ENCODE measurements around the gene ITSN2. TPM values are rescaled to one million over a fixed set of nuclear protein-coding genes. Genes with fewer than 3 reads are reported as not detected.

The ITSN2 gene
- total and polyA plus RNA-seq, 2 donors (not counting 1 experiment from before 2014, with no cell fraction given) = 23.1 to 43.4 TPM

- DNase-seq (ENCODE audit: low read depth in 2 of 2) = no peak
- no peak overlapping the region for H3K9ac ChIP-seq (ENCODE audit: insufficient read depth, low read length)
- no peaks in the 10 kb centered on the region for H3K4me1 ChIP-seq (ENCODE audit: control insufficient read depth, extremely low read depth, insufficient read depth, low read length)
- H2AFZ ChIP-seq (ENCODE audit: low read length) = no peak overlapping the region
- H3K4me2 ChIP-seq (ENCODE audit: extremely low read depth, insufficient read depth, low read length) = no peak overlapping the region
- H4K20me1 ChIP-seq (ENCODE audit: control insufficient read depth, extremely low read depth, insufficient read depth, low read length) = no peaks in the 10 kb centered on the region
- no peaks in the 10 kb centered on the region for H3K36me3 ChIP-seq (ENCODE audit: control insufficient read depth, insufficient read depth, low read length)
- no peaks in the 10 kb centered on the region for H3K27me3 ChIP-seq (ENCODE audit: control insufficient read depth, insufficient read depth, low read length)
- TF ChIP-seq EZH2 (IDR thresholded peaks at IDR 0.05; ENCODE audit: low read length, missing control alignments) (no peak), CTCF (conservative IDR thresholded peaks at IDR 0.05 in 1 of 2, IDR thresholded peaks at IDR 0.05 in 1 of 2; ENCODE audit: low read depth in 1 of 2, low read length in 2 of 2) (no peak)
- no peak overlapping the region for H3K4me3 ChIP-seq (replicated peaks in 1 of 4; ENCODE audit: control extremely low read depth in 1 of 4, insufficient read depth in 1 of 4, low read depth in 3 of 4, low read length in 4 of 4)
- H3K79me2 ChIP-seq (ENCODE audit: control insufficient read depth, insufficient read depth, low read length) = no peaks in the 10 kb centered on the region
- no peak overlapping the region for H3K27ac ChIP-seq (ENCODE audit: insufficient read depth, low read length)
- no peaks in the 10 kb centered on the region for H3K9me3 ChIP-seq (ENCODE audit: control insufficient read depth, insufficient read depth, low read depth, low read length)
Measured at GRCh38 chr2:24183366-24184069, 176.8 kb downstream of the ITSN2 start.

- Histone ChIP-seq H3K27me3 (ENCODE audit: control insufficient read depth, insufficient read depth, low read length) (no peaks in the 10 kb centered on the region), H3K4me2 (ENCODE audit: extremely low read depth, insufficient read depth, low read length) (no peak overlapping the region), H3K9me3 (ENCODE audit: control insufficient read depth, insufficient read depth, low read depth, low read length) (no peaks in the 10 kb centered on the region), H3K36me3 (ENCODE audit: control insufficient read depth, insufficient read depth, low read length) (no peaks in the 10 kb centered on the region), H3K9ac (ENCODE audit: insufficient read depth, low read length) (no peak overlapping the region), H2AFZ (ENCODE audit: low read length) (no peak overlapping the region), H3K4me1 (ENCODE audit: control insufficient read depth, extremely low read depth, insufficient read depth, low read length) (no peaks in the 10 kb centered on the region), H3K79me2 (ENCODE audit: control insufficient read depth, insufficient read depth, low read length) (no peaks in the 10 kb centered on the region), H4K20me1 (ENCODE audit: control insufficient read depth, extremely low read depth, insufficient read depth, low read length) (no peaks in the 10 kb centered on the region), H3K27ac (ENCODE audit: insufficient read depth, low read length) (no peak overlapping the region), H3K4me3 (replicated peaks in 1 of 4; ENCODE audit: control extremely low read depth in 1 of 4, insufficient read depth in 1 of 4, low read depth in 3 of 4, low read length in 4 of 4) (no peak overlapping the region)
- TF ChIP-seq EZH2 (IDR thresholded peaks at IDR 0.05; ENCODE audit: low read length, missing control alignments) = no peak
- no peak for TF ChIP-seq CTCF (conservative IDR thresholded peaks at IDR 0.05 in 1 of 2, IDR thresholded peaks at IDR 0.05 in 1 of 2; ENCODE audit: low read depth in 1 of 2, low read length in 2 of 2)
- no peak for DNase-seq (ENCODE audit: low read depth in 2 of 2)
Measured at GRCh38 chr2:24182507-24182906, 177.8 kb downstream of the ITSN2 start.

- no peaks in the 10 kb centered on the region for H3K36me3 ChIP-seq (ENCODE audit: control insufficient read depth, insufficient read depth, low read length)
- no peaks in the 10 kb centered on the region for H3K9me3 ChIP-seq (ENCODE audit: control insufficient read depth, insufficient read depth, low read depth, low read length)
- H2AFZ ChIP-seq (ENCODE audit: low read length) = no peak overlapping the region
- TF ChIP-seq CTCF (conservative IDR thresholded peaks at IDR 0.05 in 1 of 2, IDR thresholded peaks at IDR 0.05 in 1 of 2; ENCODE audit: low read depth in 1 of 2, low read length in 2 of 2) (no peak), EZH2 (IDR thresholded peaks at IDR 0.05; ENCODE audit: low read length, missing control alignments) (no peak)
- H3K4me1 ChIP-seq (ENCODE audit: control insufficient read depth, extremely low read depth, insufficient read depth, low read length) = no peaks in the 10 kb centered on the region
- no peak for DNase-seq (ENCODE audit: low read depth in 2 of 2)
- no peak overlapping the region for H3K27ac ChIP-seq (ENCODE audit: insufficient read depth, low read length)
- no peaks in the 10 kb centered on the region for H4K20me1 ChIP-seq (ENCODE audit: control insufficient read depth, extremely low read depth, insufficient read depth, low read length)
- no peak overlapping the region for H3K9ac ChIP-seq (ENCODE audit: insufficient read depth, low read length)
- no peaks in the 10 kb centered on the region for H3K79me2 ChIP-seq (ENCODE audit: control insufficient read depth, insufficient read depth, low read length)
- no peaks in the 10 kb centered on the region for H3K27me3 ChIP-seq (ENCODE audit: control insufficient read depth, insufficient read depth, low read length)
- no peak overlapping the region for H3K4me3 ChIP-seq (replicated peaks in 1 of 4; ENCODE audit: control extremely low read depth in 1 of 4, insufficient read depth in 1 of 4, low read depth in 3 of 4, low read length in 4 of 4)
- no peak overlapping the region for H3K4me2 ChIP-seq (ENCODE audit: extremely low read depth, insufficient read depth, low read length)
Measured at GRCh38 chr2:24181849-24182248, 178.5 kb downstream of the ITSN2 start.
